Measurements from ENCODE around the gene MC1R. TPM values are rescaled to one million over a fixed set of nuclear protein-coding genes. Genes with fewer than 3 reads are reported as not detected.

MC1R gene
- total RNA-seq, 1 donor from 2014 or later = 6.9 TPM

GRCh38 chr16:89945654-89946053 is 27.0 kb downstream of the MC1R start:
- H3K36me3 Mint-ChIP-seq (ENCODE audit: unreplicated experiment) = no peaks in the 10 kb centered on the region
- no peak overlapping the region for H3K4me3 Mint-ChIP-seq (ENCODE audit: unreplicated experiment)
- no peak overlapping the region for H3K27ac Mint-ChIP-seq (ENCODE audit: unreplicated experiment)
- no peaks in the 10 kb centered on the region for H3K9me3 Mint-ChIP-seq (ENCODE audit: unreplicated experiment)
- TF ChIP-seq CTCF (IDR thresholded peaks at IDR 0.05) = no peak
- H3K4me1 Mint-ChIP-seq (ENCODE audit: unreplicated experiment) = peaks cover 15% of the 10 kb centered on the region
- DNase-seq (ENCODE audit: extremely low spot score, unreplicated experiment) = no peak
- H3K27me3 Mint-ChIP-seq (ENCODE audit: unreplicated experiment) = no peaks in the 10 kb centered on the region

GRCh38 chr16:89946515-89946914 is 27.9 kb downstream of the MC1R start:
- no peak for TF ChIP-seq CTCF (IDR thresholded peaks at IDR 0.05)
- Mint-ChIP-seq H3K27me3 (ENCODE audit: unreplicated experiment) (no peaks in the 10 kb centered on the region), H3K4me3 (ENCODE audit: unreplicated experiment) (peak overlapping the region; percentile 36), H3K4me1 (ENCODE audit: unreplicated experiment) (peaks cover 15% of the 10 kb centered on the region), H3K9me3 (ENCODE audit: unreplicated experiment) (no peaks in the 10 kb centered on the region), H3K27ac (ENCODE audit: unreplicated experiment) (no peak overlapping the region), H3K36me3 (ENCODE audit: unreplicated experiment) (no peaks in the 10 kb centered on the region)
- no peak for DNase-seq (ENCODE audit: extremely low spot score, unreplicated experiment)

GRCh38 chr16:89949121-89949742 is 30.6 kb downstream of the MC1R start:
- no peak for DNase-seq (ENCODE audit: extremely low spot score, unreplicated experiment)
- Mint-ChIP-seq H3K4me3 (ENCODE audit: unreplicated experiment) (peak overlapping the region; percentile 75), H3K36me3 (ENCODE audit: unreplicated experiment) (no peaks in the 10 kb centered on the region), H3K4me1 (ENCODE audit: unreplicated experiment) (peaks cover 15% of the 10 kb centered on the region), H3K27me3 (ENCODE audit: unreplicated experiment) (no peaks in the 10 kb centered on the region), H3K9me3 (ENCODE audit: unreplicated experiment) (no peaks in the 10 kb centered on the region), H3K27ac (ENCODE audit: unreplicated experiment) (no peak overlapping the region)
- no peak for TF ChIP-seq CTCF (IDR thresholded peaks at IDR 0.05)

- no peak for DNase-seq (ENCODE audit: extremely low spot score, unreplicated experiment)
- Mint-ChIP-seq H3K36me3 (ENCODE audit: unreplicated experiment) (no peaks in the 10 kb centered on the region), H3K4me3 (ENCODE audit: unreplicated experiment) (peak overlapping the region; percentile 75), H3K4me1 (ENCODE audit: unreplicated experiment) (peaks cover 15% of the 10 kb centered on the region), H3K27me3 (ENCODE audit: unreplicated experiment) (no peaks in the 10 kb centered on the region), H3K9me3 (ENCODE audit: unreplicated experiment) (no peaks in the 10 kb centered on the region), H3K27ac (ENCODE audit: unreplicated experiment) (peak overlapping the region; percentile 41)
- no peak for TF ChIP-seq CTCF (IDR thresholded peaks at IDR 0.05)
Measured at GRCh38 chr16:89949756-89950155, 31.1 kb downstream of the MC1R start.

- Mint-ChIP-seq H3K36me3 (ENCODE audit: unreplicated experiment) (no peaks in the 10 kb centered on the region), H3K9me3 (ENCODE audit: unreplicated experiment) (no peaks in the 10 kb centered on the region), H3K27ac (ENCODE audit: unreplicated experiment) (no peak overlapping the region), H3K27me3 (ENCODE audit: unreplicated experiment) (no peaks in the 10 kb centered on the region), H3K4me1 (ENCODE audit: unreplicated experiment) (peaks cover 15% of the 10 kb centered on the region), H3K4me3 (ENCODE audit: unreplicated experiment) (no peak overlapping the region)
- no peak for DNase-seq (ENCODE audit: extremely low spot score, unreplicated experiment)
- TF ChIP-seq CTCF (IDR thresholded peaks at IDR 0.05) = no peak
Measured at GRCh38 chr16:89951509-89951908, 32.8 kb downstream of the MC1R start.
